GM12878 (cell line): ENCODE measurements around the gene ARHGAP22.

ENCODE experiments used
- BHLHE40 ChIP-seq, 2 experiments: fragments of 450-650 bp in 1 of 2; IDR thresholded peaks; 2 replicates each; pipeline ENCODE4 v1.6.1; 2011 to 2017; ENCODE audit warnings: low read depth in 2 of 2, borderline replicate concordance in 1 of 2, improper control_type of control experiment in 1 of 2, low read length in 1 of 2, mild to moderate bottlenecking in 1 of 2
- CTCF ChIP-seq, 3 experiments: IDR thresholded peaks in 2 of 3; conservative IDR thresholded peaks in 1 of 3; 2 replicates each; pipeline ENCODE4 v1.5.1; 2011; ENCODE audit warnings: low read depth in 3 of 3, low read length in 3 of 3, mild to moderate bottlenecking in 3 of 3, control low read depth in 2 of 3, moderate library complexity in 2 of 3, inconsistent platforms in 1 of 3, mixed read lengths in 1 of 3; ENCODE audit not compliant: control insufficient read depth in 2 of 3, insufficient read depth in 1 of 3; ENCODE audit errors: extremely low read depth in 1 of 3
- EGR1 ChIP-seq, 2 experiments: IDR thresholded peaks; 1 replicate in 1 of 2; 2 replicates in 1 of 2; pipeline ENCODE4 v1.6.1; 2011 to 2012; ENCODE audit warnings: low read depth in 2 of 2, low read length in 2 of 2, borderline replicate concordance in 1 of 2, mild to moderate bottlenecking in 1 of 2, moderate library complexity in 1 of 2
- EP300 ChIP-seq, 2 experiments: fragments of 150-350 bp in 1 of 2; IDR thresholded peaks; 2 replicates each; pipeline ENCODE4 v1.6.1; 2011 to 2012; ENCODE audit warnings: low read depth in 2 of 2, low read length in 2 of 2, borderline replicate concordance in 1 of 2, improper control_type of control experiment in 1 of 2, inconsistent platforms in 1 of 2; ENCODE audit not compliant: control insufficient read depth in 1 of 2
- EZH2 ChIP-seq: IDR thresholded peaks from 2 replicates; pipeline ENCODE4 v1.6.1; 2012; ENCODE audit warnings: low read depth, mild to moderate bottlenecking, control low read depth, inconsistent platforms, low read length, borderline replicate concordance; ENCODE audit not compliant: control insufficient read depth
- JUNB ChIP-seq: IDR thresholded peaks from 2 replicates; pipeline ENCODE4 v1.6.1; 2016; ENCODE audit warnings: antibody characterized with exemption, mild to moderate bottlenecking
- MXI1 ChIP-seq: fragments of 150-350 bp; IDR thresholded peaks from 2 replicates; pipeline ENCODE4 v1.6.1; 2011; ENCODE audit warnings: low read depth, mild to moderate bottlenecking, inconsistent platforms, low read length, improper control_type of control experiment
- NR2C2 ChIP-seq: IDR thresholded peaks from 2 replicates; pipeline ENCODE4 v1.6.1; 2011; ENCODE audit warnings: borderline replicate concordance, low read depth; ENCODE audit not compliant: control insufficient read depth, insufficient read length
- POLR2A ChIP-seq: IDR thresholded peaks from 2 replicates; pipeline ENCODE4 v1.6.1; 2011; ENCODE audit warnings: low read depth, mild to moderate bottlenecking, low read length
- POLR2AphosphoS5 ChIP-seq: IDR thresholded peaks from 2 replicates; pipeline ENCODE4 v1.6.1; 2011; ENCODE audit warnings: mild to moderate bottlenecking, low read length, inconsistent platforms
- REST ChIP-seq: IDR thresholded peaks from 2 replicates; pipeline ENCODE4 v1.6.1; 2012; ENCODE audit warnings: mild to moderate bottlenecking, low read depth, low read length
- TF ChIP-seq, protein P1 (sequence below): fragments of 450-650 bp; formaldehyde crosslinking; IDR thresholded peaks from 2 replicates; pipeline ENCODE4 v1.4.0; 2020; ENCODE audit warnings: mild to moderate bottlenecking, moderate library complexity
- TF ChIP-seq, protein P2 (sequence below): IDR thresholded peaks from 2 replicates; pipeline ENCODE4 v1.6.1; 2011; ENCODE audit warnings: low read depth, mild to moderate bottlenecking, low read length, moderate library complexity, borderline replicate concordance; ENCODE audit errors: extremely low read depth

GRCh38 chr10:48598936-48599829, 5.7 kb downstream of the ARHGAP22 start:
- TF ChIP-seq, protein P1, sequence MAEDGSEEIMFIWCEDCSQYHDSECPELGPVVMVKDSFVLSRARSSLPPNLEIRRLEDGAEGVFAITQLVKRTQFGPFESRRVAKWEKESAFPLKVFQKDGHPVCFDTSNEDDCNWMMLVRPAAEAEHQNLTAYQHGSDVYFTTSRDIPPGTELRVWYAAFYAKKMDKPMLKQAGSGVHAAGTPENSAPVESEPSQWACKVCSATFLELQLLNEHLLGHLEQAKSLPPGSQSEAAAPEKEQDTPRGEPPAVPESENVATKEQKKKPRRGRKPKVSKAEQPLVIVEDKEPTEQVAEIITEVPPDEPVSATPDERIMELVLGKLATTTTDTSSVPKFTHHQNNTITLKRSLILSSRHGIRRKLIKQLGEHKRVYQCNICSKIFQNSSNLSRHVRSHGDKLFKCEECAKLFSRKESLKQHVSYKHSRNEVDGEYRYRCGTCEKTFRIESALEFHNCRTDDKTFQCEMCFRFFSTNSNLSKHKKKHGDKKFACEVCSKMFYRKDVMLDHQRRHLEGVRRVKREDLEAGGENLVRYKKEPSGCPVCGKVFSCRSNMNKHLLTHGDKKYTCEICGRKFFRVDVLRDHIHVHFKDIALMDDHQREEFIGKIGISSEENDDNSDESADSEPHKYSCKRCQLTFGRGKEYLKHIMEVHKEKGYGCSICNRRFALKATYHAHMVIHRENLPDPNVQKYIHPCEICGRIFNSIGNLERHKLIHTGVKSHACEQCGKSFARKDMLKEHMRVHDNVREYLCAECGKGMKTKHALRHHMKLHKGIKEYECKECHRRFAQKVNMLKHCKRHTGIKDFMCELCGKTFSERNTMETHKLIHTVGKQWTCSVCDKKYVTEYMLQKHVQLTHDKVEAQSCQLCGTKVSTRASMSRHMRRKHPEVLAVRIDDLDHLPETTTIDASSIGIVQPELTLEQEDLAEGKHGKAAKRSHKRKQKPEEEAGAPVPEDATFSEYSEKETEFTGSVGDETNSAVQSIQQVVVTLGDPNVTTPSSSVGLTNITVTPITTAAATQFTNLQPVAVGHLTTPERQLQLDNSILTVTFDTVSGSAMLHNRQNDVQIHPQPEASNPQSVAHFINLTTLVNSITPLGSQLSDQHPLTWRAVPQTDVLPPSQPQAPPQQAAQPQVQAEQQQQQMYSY (CRISPR knock-in tag) = no peak
- TF ChIP-seq CTCF (IDR thresholded peaks at IDR 0.05 in 2 of 3, conservative IDR thresholded peaks at IDR 0.05 in 1 of 3; ENCODE audit: control insufficient read depth in 2 of 3, extremely low read depth in 1 of 3, insufficient read depth in 1 of 3, low read depth in 3 of 3, low read length in 3 of 3) (no peak), MXI1 (no peak), NR2C2 (no peak), POLR2AphosphoS5 (no peak), EZH2 (no peak), EGR1 (IDR thresholded peaks at IDR 0.05; ENCODE audit: borderline replicate concordance in 1 of 2, low read depth in 2 of 2, low read length in 2 of 2) (no peak), BHLHE40 (IDR thresholded peaks at IDR 0.05; ENCODE audit: borderline replicate concordance in 1 of 2, low read depth in 2 of 2, low read length in 1 of 2) (no peak), EP300 (IDR thresholded peaks at IDR 0.05; ENCODE audit: borderline replicate concordance in 1 of 2, control insufficient read depth in 1 of 2, low read depth in 2 of 2, low read length in 2 of 2) (no peak), POLR2A (no peak), REST (no peak), JUNB (no peak)
- TF ChIP-seq, protein P2, sequence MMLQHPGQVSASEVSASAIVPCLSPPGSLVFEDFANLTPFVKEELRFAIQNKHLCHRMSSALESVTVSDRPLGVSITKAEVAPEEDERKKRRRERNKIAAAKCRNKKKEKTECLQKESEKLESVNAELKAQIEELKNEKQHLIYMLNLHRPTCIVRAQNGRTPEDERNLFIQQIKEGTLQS = no peak
